Tibial artery (tissue), 4 donors: ENCODE measurements around the gene NRP2.

Source experiments
- DNase-seq, 2 donors: peaks; one replicate each; pipeline ENCODE4 v3.0.0-alpha.2; 2019
- H3K27ac ChIP-seq, 2 donors: fragments of 200-600 bp; sonication (generic) in 1 of 2; 1 replicate in 1 of 2; 2 replicates in 1 of 2; pipeline ENCODE4 v1.5.1; 2018 to 2019; ENCODE audit warnings: mild to moderate bottlenecking in 1 of 2
- H3K27me3 ChIP-seq, 2 donors: fragments of 200-600 bp; sonication (generic) in 1 of 2; one replicate each; pipeline versions ENCODE4 v1.5.1 to v1.6.0; 2016 to 2019
- H3K36me3 ChIP-seq, 3 donors: fragments of 200-600 bp; sonication (generic) in 2 of 3; one replicate each; pipeline ENCODE4 v1.5.1; 2016 to 2019; ENCODE audit warnings: mild to moderate bottlenecking in 2 of 3
- H3K4me1 ChIP-seq, 4 donors: fragments of 200-600 bp; sonication (generic) in 2 of 4; 1 replicate in 3 of 4; 2 replicates in 1 of 4; pipeline ENCODE4 v1.5.1; 2016 to 2019
- H3K4me3 ChIP-seq, 2 donors: fragments of 200-600 bp; sonication (generic) in 1 of 2; 1 replicate in 1 of 2; 2 replicates in 1 of 2; pipeline ENCODE4 v1.5.1; 2018 to 2019; ENCODE audit warnings: mild to moderate bottlenecking in 2 of 2
- H3K9me3 ChIP-seq, 3 donors: fragments of 200-600 bp; sonication (generic) in 1 of 3; one replicate each; pipeline ENCODE4 v1.5.1; 2016 to 2019
- CTCF ChIP-seq, 2 experiments: fragments of 200-600 bp in 1 of 2; fragments of 450-650 bp in 1 of 2; IDR thresholded peaks; one replicate each; pipeline ENCODE4 v1.5.1; 2017 to 2019; ENCODE audit warnings: antibody characterized with exemption in 2 of 2, mild to moderate bottlenecking in 1 of 2, moderate library complexity in 1 of 2
- intact Hi-C: fragments of 100-400 bp; cut with DNase I; formaldehyde crosslinking; loops from one replicate; pipeline ENCODE4 v1.15.0; 2023; ENCODE audit warnings: low total_unique reads

Gene NRP2

GRCh38 chr2:205714789-205715720 lies 32.8 kb downstream of the NRP2 start:
- no peaks in the 10 kb centered on the region for H3K36me3 ChIP-seq
- intact Hi-C loops: no loop called here
- no peaks in the 10 kb centered on the region for H3K9me3 ChIP-seq
- no peak for DNase-seq
- no peak overlapping the region for H3K4me3 ChIP-seq
- H3K27me3 ChIP-seq: no peaks in the 10 kb centered on the region
- H3K27ac ChIP-seq: peak overlapping the region; percentile 28 to 44
- TF ChIP-seq CTCF (IDR thresholded peaks at IDR 0.05): no peak
- H3K4me1 ChIP-seq: peaks cover 0 to 20% (median 12%) of the 10 kb centered on the region in 4 donors

GRCh38 chr2:205715831-205716525 lies 33.7 kb downstream of the NRP2 start:
- no peak for TF ChIP-seq CTCF (IDR thresholded peaks at IDR 0.05)
- intact Hi-C loops: no loop called here

GRCh38 chr2:205717175-205717846 lies 35.0 kb downstream of the NRP2 start:
- Histone ChIP-seq H3K4me3 (no peak overlapping the region), H3K27ac (peak overlapping the region; percentile 37 to 38), H3K27me3 (no peaks in the 10 kb centered on the region), H3K4me1 (peaks cover 0 to 20% (median 12%) of the 10 kb centered on the region in 4 donors), H3K36me3 (no peaks in the 10 kb centered on the region), H3K9me3 (no peaks in the 10 kb centered on the region)
- intact Hi-C loops: no loop called here
- no peak for DNase-seq
- TF ChIP-seq CTCF (IDR thresholded peaks at IDR 0.05): no peak

More at GRCh38 chr2:205715831-205716525, 33.7 kb downstream of the NRP2 start:
- Histone ChIP-seq H3K4me3 (no peak overlapping the region), H3K27me3 (no peaks in the 10 kb centered on the region), H3K36me3 (no peaks in the 10 kb centered on the region), H3K4me1 (peaks cover 0 to 20% (median 12%) of the 10 kb centered on the region in 4 donors), H3K27ac (no peak overlapping the region), H3K9me3 (no peaks in the 10 kb centered on the region)
- DNase-seq: no peak

GRCh38 chr2:205717999-205718398 lies 35.7 kb downstream of the NRP2 start:
- intact Hi-C loops: no loop called here
- H3K36me3 ChIP-seq: no peaks in the 10 kb centered on the region
- H3K27ac ChIP-seq: peak overlapping the region in 1 of 2 donors; percentile 37
- no peaks in the 10 kb centered on the region for H3K9me3 ChIP-seq
- no peak for TF ChIP-seq CTCF (IDR thresholded peaks at IDR 0.05)
- peaks cover 0 to 19% (median 12%) of the 10 kb centered on the region in 4 donors for H3K4me1 ChIP-seq
- no peak overlapping the region for H3K4me3 ChIP-seq
- DNase-seq: no peak
- H3K27me3 ChIP-seq: no peaks in the 10 kb centered on the region

- Histone ChIP-seq H3K9me3 (no peaks in the 10 kb centered on the region), H3K27ac (no peak overlapping the region), H3K4me3 (no peak overlapping the region), H3K36me3 (peaks cover 0 to 3% (median 0%) of the 10 kb centered on the region in 3 donors), H3K4me1 (peaks cover 0 to 15% (median 9%) of the 10 kb centered on the region in 4 donors), H3K27me3 (no peaks in the 10 kb centered on the region)
- intact Hi-C loops: no loop called here
- TF ChIP-seq CTCF (IDR thresholded peaks at IDR 0.05): no peak
- no peak for DNase-seq
These were observed 37.5 kb downstream of the NRP2 start for GRCh38 chr2:205719847-205720246.
